Sigmoid colon (tissue), 4 donors: ENCODE data around the gene FGGY.

Experiments used
- EP300 ChIP-seq, 4 donors: sonication (generic); formaldehyde crosslinking; IDR thresholded peaks; one replicate each; pipeline ENCODE4 v1.6.1; 2017; ENCODE audit warnings: antibody characterized with exemption in 4 of 4
- POLR2A ChIP-seq, 2 donors: fragments of 450-650 bp; IDR thresholded peaks; one replicate each; pipeline ENCODE4 v1.6.1; 2016; ENCODE audit warnings: antibody characterized with exemption in 2 of 2, mild to moderate bottlenecking in 2 of 2, moderate library complexity in 2 of 2
- POLR2AphosphoS5 ChIP-seq, 4 donors: sonication (generic); formaldehyde crosslinking; IDR thresholded peaks; one replicate each; pipeline ENCODE4 v1.6.1; 2017; ENCODE audit warnings: antibody characterized with exemption in 4 of 4
- TF ChIP-seq, protein P1 (sequence below), 4 experiments: fragments of 450-650 bp in 3 of 4; fragments of 200-600 bp in 1 of 4; IDR thresholded peaks; one replicate each; pipeline ENCODE4 v1.5.1; 2016 to 2019; ENCODE audit warnings: antibody characterized with exemption in 4 of 4, mild to moderate bottlenecking in 3 of 4, moderate library complexity in 2 of 4

DNA sequence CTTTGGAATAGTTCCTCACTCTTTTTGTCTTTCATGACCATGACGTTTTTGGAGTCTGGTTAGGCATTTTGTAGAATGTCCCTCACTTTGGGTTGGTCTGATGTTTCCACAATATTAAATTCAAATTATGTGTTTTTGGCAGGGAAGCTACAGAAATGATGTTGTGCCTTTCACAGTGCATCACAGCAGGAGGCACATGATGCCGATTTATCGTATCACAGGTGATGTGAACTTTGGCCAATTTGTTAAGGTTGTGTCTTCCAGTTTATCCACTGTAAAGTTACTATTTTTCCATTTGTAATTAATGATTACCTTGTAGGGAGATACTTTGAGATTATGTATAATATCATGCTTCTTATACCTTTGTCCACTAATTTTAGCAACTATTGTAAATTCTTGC is 114.3 kb downstream of the FGGY start:
- TF ChIP-seq, protein P1, sequence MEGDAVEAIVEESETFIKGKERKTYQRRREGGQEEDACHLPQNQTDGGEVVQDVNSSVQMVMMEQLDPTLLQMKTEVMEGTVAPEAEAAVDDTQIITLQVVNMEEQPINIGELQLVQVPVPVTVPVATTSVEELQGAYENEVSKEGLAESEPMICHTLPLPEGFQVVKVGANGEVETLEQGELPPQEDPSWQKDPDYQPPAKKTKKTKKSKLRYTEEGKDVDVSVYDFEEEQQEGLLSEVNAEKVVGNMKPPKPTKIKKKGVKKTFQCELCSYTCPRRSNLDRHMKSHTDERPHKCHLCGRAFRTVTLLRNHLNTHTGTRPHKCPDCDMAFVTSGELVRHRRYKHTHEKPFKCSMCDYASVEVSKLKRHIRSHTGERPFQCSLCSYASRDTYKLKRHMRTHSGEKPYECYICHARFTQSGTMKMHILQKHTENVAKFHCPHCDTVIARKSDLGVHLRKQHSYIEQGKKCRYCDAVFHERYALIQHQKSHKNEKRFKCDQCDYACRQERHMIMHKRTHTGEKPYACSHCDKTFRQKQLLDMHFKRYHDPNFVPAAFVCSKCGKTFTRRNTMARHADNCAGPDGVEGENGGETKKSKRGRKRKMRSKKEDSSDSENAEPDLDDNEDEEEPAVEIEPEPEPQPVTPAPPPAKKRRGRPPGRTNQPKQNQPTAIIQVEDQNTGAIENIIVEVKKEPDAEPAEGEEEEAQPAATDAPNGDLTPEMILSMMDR (IDR thresholded peaks at IDR 0.05) = no peak
- TF ChIP-seq POLR2A (IDR thresholded peaks at IDR 0.05) (no peak), POLR2AphosphoS5 (IDR thresholded peaks at IDR 0.05) (no peak), EP300 (IDR thresholded peaks at IDR 0.05) (no peak)
